IMR-90 (cell line): Measurements from ENCODE around the gene TMEM19.

Source experiments
- BHLHE40 ChIP-seq: fragments of 150-350 bp; IDR thresholded peaks from 2 replicates; pipeline ENCODE4 v1.6.1; 2016; ENCODE audit warnings: mild to moderate bottlenecking, low read depth, low read length
- FOS ChIP-seq: fragments of 150-350 bp; IDR thresholded peaks from 2 replicates; pipeline ENCODE4 v1.6.1; 2016; ENCODE audit warnings: low read depth, low read length
- MAZ ChIP-seq: IDR thresholded peaks from 2 replicates; pipeline ENCODE4 v1.6.1; 2012; ENCODE audit warnings: low read depth, mild to moderate bottlenecking, low read length, improper control_type of control experiment, moderate library complexity, borderline replicate concordance
- POLR2A ChIP-seq: IDR thresholded peaks from 2 replicates; pipeline ENCODE4 v1.6.1; 2012; ENCODE audit warnings: mild to moderate bottlenecking, low read depth, low read length
- RAD21 ChIP-seq: IDR thresholded peaks from 2 replicates; pipeline ENCODE4 v1.6.1; 2012; ENCODE audit warnings: low read length, improper control_type of control experiment
- SMC3 ChIP-seq: fragments of 150-350 bp; IDR thresholded peaks from 2 replicates; pipeline ENCODE4 v1.6.1; 2016; ENCODE audit warnings: low read depth, mild to moderate bottlenecking, antibody characterized with exemption, low read length, moderate library complexity
- TF ChIP-seq, protein P1 (sequence below): conservative IDR thresholded peaks from 2 replicates; pipeline ENCODE4 v1.5.1; 2012; ENCODE audit warnings: mild to moderate bottlenecking, low read depth, low read length, improper control_type of control experiment
- TF ChIP-seq, protein P2 (sequence below): fragments of 150-350 bp; IDR thresholded peaks from 2 replicates; pipeline ENCODE4 v1.6.1; 2017; ENCODE audit warnings: mild to moderate bottlenecking, antibody characterized with exemption, low read length, low read depth
- TF ChIP-seq, protein P3 (sequence below): fragments of 150-350 bp; IDR thresholded peaks from 2 replicates; pipeline ENCODE4 v1.6.1; 2016; ENCODE audit warnings: low read depth, mild to moderate bottlenecking, low read length, moderate library complexity, borderline replicate concordance

DNA sequence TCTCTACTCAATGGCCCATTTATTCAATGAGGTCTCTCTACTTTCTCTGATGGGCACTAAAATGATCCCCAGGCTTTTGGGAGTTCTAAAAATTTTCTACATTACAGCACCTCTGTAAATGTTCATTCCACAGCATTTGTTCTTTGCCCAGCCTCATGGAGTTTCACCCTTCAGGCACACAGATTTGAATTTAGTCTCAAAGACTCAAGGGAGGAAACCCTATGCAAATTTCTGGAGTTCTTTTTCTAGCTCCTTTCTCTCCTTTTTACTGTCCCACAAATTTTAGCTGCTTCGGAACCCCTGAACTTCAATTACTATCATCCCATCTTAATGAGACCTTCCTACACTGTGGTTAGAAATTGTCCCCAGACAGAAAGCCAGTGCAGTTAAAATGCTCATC lies 51.3 kb downstream of the TMEM19 start:
- TF ChIP-seq, protein P1, sequence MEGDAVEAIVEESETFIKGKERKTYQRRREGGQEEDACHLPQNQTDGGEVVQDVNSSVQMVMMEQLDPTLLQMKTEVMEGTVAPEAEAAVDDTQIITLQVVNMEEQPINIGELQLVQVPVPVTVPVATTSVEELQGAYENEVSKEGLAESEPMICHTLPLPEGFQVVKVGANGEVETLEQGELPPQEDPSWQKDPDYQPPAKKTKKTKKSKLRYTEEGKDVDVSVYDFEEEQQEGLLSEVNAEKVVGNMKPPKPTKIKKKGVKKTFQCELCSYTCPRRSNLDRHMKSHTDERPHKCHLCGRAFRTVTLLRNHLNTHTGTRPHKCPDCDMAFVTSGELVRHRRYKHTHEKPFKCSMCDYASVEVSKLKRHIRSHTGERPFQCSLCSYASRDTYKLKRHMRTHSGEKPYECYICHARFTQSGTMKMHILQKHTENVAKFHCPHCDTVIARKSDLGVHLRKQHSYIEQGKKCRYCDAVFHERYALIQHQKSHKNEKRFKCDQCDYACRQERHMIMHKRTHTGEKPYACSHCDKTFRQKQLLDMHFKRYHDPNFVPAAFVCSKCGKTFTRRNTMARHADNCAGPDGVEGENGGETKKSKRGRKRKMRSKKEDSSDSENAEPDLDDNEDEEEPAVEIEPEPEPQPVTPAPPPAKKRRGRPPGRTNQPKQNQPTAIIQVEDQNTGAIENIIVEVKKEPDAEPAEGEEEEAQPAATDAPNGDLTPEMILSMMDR, result no peak
- TF ChIP-seq POLR2A (no peak), BHLHE40 (no peak), RAD21 (no peak), MAZ (no peak), SMC3 (no peak), FOS (no peak)
- TF ChIP-seq, protein P2, sequence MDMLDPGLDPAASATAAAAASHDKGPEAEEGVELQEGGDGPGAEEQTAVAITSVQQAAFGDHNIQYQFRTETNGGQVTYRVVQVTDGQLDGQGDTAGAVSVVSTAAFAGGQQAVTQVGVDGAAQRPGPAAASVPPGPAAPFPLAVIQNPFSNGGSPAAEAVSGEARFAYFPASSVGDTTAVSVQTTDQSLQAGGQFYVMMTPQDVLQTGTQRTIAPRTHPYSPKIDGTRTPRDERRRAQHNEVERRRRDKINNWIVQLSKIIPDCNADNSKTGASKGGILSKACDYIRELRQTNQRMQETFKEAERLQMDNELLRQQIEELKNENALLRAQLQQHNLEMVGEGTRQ, result no peak
- TF ChIP-seq, protein P3, sequence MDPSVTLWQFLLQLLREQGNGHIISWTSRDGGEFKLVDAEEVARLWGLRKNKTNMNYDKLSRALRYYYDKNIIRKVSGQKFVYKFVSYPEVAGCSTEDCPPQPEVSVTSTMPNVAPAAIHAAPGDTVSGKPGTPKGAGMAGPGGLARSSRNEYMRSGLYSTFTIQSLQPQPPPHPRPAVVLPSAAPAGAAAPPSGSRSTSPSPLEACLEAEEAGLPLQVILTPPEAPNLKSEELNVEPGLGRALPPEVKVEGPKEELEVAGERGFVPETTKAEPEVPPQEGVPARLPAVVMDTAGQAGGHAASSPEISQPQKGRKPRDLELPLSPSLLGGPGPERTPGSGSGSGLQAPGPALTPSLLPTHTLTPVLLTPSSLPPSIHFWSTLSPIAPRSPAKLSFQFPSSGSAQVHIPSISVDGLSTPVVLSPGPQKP, result no peak
